SK-N-MC (cell line): ENCODE results near the gene UGT1A6.

Experiments used
- EZH2 ChIP-seq: fragments of 200-600 bp; sonication (generic); IDR thresholded peaks from one replicate; pipeline ENCODE4 v1.6.1; 2017; ENCODE audit warnings: antibody characterized with exemption
- FOXP2 ChIP-seq: optimal IDR thresholded peaks from 2 replicates; pipeline ENCODE3; 2011; ENCODE audit warnings: mild to moderate bottlenecking, moderate library complexity; ENCODE audit not compliant: insufficient read depth; ENCODE audit errors: extremely low read length, control extremely low read depth
- POLR2AphosphoS5 ChIP-seq: IDR thresholded peaks from 2 replicates; pipeline ENCODE4 v1.6.1; 2012; ENCODE audit warnings: mild to moderate bottlenecking, low read depth, low read length, borderline replicate concordance

GRCh38 chr2:233779722-233780121, 87.0 kb downstream of the UGT1A6 start:
- TF ChIP-seq EZH2 (no peak), POLR2AphosphoS5 (no peak), FOXP2 (no peak)
